Gastrocnemius medialis (tissue), 4 donors: ENCODE data around the gene MOGAT2. TPM values are rescaled to one million over a fixed set of nuclear protein-coding genes. Genes with fewer than 3 reads are reported as not detected.

Source experiments
- ATAC-seq, 2 donors: fragments of 150-250 bp; one replicate each; pipeline ENCODE4 v1.9.1; 2016
- DNase-seq, 2 donors: peaks; one replicate each; pipeline ENCODE4 v3.0.0-alpha.2; 2019
- H3K27ac ChIP-seq, 4 donors: fragments of 200-600 bp; sonication (generic); 1 replicate in 1 of 4; 2 replicates in 3 of 4; pipeline ENCODE4 v1.5.1; 2016 to 2018; ENCODE audit warnings: mild to moderate bottlenecking in 2 of 4, moderate library complexity in 1 of 4
- H3K27me3 ChIP-seq, 3 donors: fragments of 200-600 bp; sonication (generic) in 2 of 3; 1 replicate in 1 of 3; 2 replicates in 2 of 3; pipeline versions ENCODE4 v1.5.1 to v1.6.0; 2016 to 2019; ENCODE audit warnings: mild to moderate bottlenecking in 1 of 3, moderate library complexity in 1 of 3
- H3K36me3 ChIP-seq, 2 donors: fragments of 200-600 bp; sonication (generic) in 1 of 2; one replicate each; pipeline ENCODE4 v1.5.1; 2017 to 2018
- H3K4me1 ChIP-seq, 2 donors: fragments of 200-600 bp; sonication (generic) in 1 of 2; one replicate each; pipeline ENCODE4 v1.5.1; 2016 to 2017; ENCODE audit warnings: mild to moderate bottlenecking in 2 of 2
- H3K4me3 ChIP-seq, 4 donors: fragments of 200-600 bp; sonication (generic) in 3 of 4; 1 replicate in 1 of 4; 2 replicates in 3 of 4; pipeline ENCODE4 v1.5.1; 2016 to 2019; ENCODE audit warnings: mild to moderate bottlenecking in 2 of 4
- H3K9me3 ChIP-seq, 3 donors: fragments of 200-600 bp; sonication (generic) in 2 of 3; 1 replicate in 1 of 3; 2 replicates in 2 of 3; pipeline ENCODE4 v1.5.1; 2016 to 2019
- CTCF ChIP-seq, 5 experiments: fragments of 450-650 bp in 3 of 5; fragments of 200-600 bp in 2 of 5; sonication (generic) in 2 of 5; IDR thresholded peaks in 4 of 5; conservative IDR thresholded peaks in 1 of 5; 1 replicate in 4 of 5; 2 replicates in 1 of 5; pipeline ENCODE4 v1.5.1; 2016 to 2019; ENCODE audit warnings: antibody characterized with exemption in 5 of 5, mild to moderate bottlenecking in 3 of 5, moderate library complexity in 3 of 5
- POLR2A ChIP-seq, 2 donors: fragments of 450-650 bp; IDR thresholded peaks; one replicate each; pipeline ENCODE4 v1.6.1; 2017; ENCODE audit warnings: antibody characterized with exemption in 2 of 2, mild to moderate bottlenecking in 2 of 2, moderate library complexity in 2 of 2
- in situ Hi-C, 4 donors: fragments of 200-750 bp; cut with MboI; loops; one replicate each; pipeline versions ENCODE4 v1.15.0 to v1.8.0; 2017; ENCODE audit warnings: low sequenced_read_pairs in 4 of 4
- intact Hi-C: fragments of 100-400 bp; cut with DNase I; formaldehyde crosslinking; loops from one replicate; pipeline ENCODE4 v1.15.1; 2023; ENCODE audit warnings: low total_unique reads
- total RNA-seq, 4 donors: library from RNA; depleted of rRNA; stranded (reverse); fragments of >200 nt; gene quantifications; one replicate each; pipeline versions ENCODE4 v1.1.0 to v1.2.3, GENCODE V29; 2016

Gene MOGAT2
- total RNA-seq, 4 donors from 2014 or later = 0.10 to 0.66 (median 0.49) TPM; not detected in 1

GRCh38 chr11:75691804-75692203, 25.8 kb upstream of the MOGAT2 start:
- DNase-seq (no peak), ATAC-seq (no peak)
- in situ Hi-C loops (no loop called here), intact Hi-C loops (no loop called here)
- H3K36me3 ChIP-seq = no peaks in the 10 kb centered on the region
- H3K27me3 ChIP-seq = peaks cover 0 to 3% (median 0%) of the 10 kb centered on the region in 3 donors
- H3K4me1 ChIP-seq = no peaks in the 10 kb centered on the region
- no peak overlapping the region for H3K4me3 ChIP-seq
- no peak overlapping the region for H3K27ac ChIP-seq
- H3K9me3 ChIP-seq = no peaks in the 10 kb centered on the region
- TF ChIP-seq POLR2A (IDR thresholded peaks at IDR 0.05) (no peak), CTCF (IDR thresholded peaks at IDR 0.05 in 4 of 5, conservative IDR thresholded peaks at IDR 0.05 in 1 of 5) (no peak)

GRCh38 chr11:75697906-75698581, 19.6 kb upstream of the MOGAT2 start:
- peaks cover 0 to 6% (median 0%) of the 10 kb centered on the region in 3 donors for H3K27me3 ChIP-seq
- TF ChIP-seq CTCF (IDR thresholded peaks at IDR 0.05 in 4 of 5, conservative IDR thresholded peaks at IDR 0.05 in 1 of 5) = no peak
- TF ChIP-seq POLR2A (IDR thresholded peaks at IDR 0.05) = no peak
- DNase-seq (no peak), ATAC-seq (no peak)
- in situ Hi-C loops = no loop called here
- H3K9me3 ChIP-seq = no peaks in the 10 kb centered on the region
- no peaks in the 10 kb centered on the region for H3K36me3 ChIP-seq
- no peak overlapping the region for H3K27ac ChIP-seq
- H3K4me3 ChIP-seq = no peak overlapping the region
- intact Hi-C loops = no loop called here
- H3K4me1 ChIP-seq = no peaks in the 10 kb centered on the region

- Histone ChIP-seq H3K27ac (no peak overlapping the region), H3K27me3 (peaks cover 0 to 3% (median 0%) of the 10 kb centered on the region in 3 donors), H3K4me3 (no peak overlapping the region), H3K4me1 (no peaks in the 10 kb centered on the region), H3K36me3 (no peaks in the 10 kb centered on the region), H3K9me3 (no peaks in the 10 kb centered on the region)
- DNase-seq = no peak
- intact Hi-C loops = no loop called here
- no peak for ATAC-seq
- TF ChIP-seq POLR2A (IDR thresholded peaks at IDR 0.05) = no peak
- TF ChIP-seq CTCF (IDR thresholded peaks at IDR 0.05 in 4 of 5, conservative IDR thresholded peaks at IDR 0.05 in 1 of 5) = no peak
- in situ Hi-C loops = loop anchor here in 1 of 4 donors (10.0 kb wide), 1 partner anchor 156 kb away; no protein-coding TSS in a partner anchor
Measured at GRCh38 chr11:75700940-75701339, 16.7 kb upstream of the MOGAT2 start.

GRCh38 chr11:75703695-75704237, 13.9 kb upstream of the MOGAT2 start:
- no peaks in the 10 kb centered on the region for H3K9me3 ChIP-seq
- ATAC-seq (no peak), DNase-seq (no peak)
- in situ Hi-C loops = loop anchor here in 1 of 4 donors (10.0 kb wide), 1 partner anchor 159 kb away; no protein-coding TSS in a partner anchor
- no peak overlapping the region for H3K27ac ChIP-seq
- no peak overlapping the region for H3K4me3 ChIP-seq
- H3K36me3 ChIP-seq = no peaks in the 10 kb centered on the region
- TF ChIP-seq CTCF (IDR thresholded peaks at IDR 0.05 in 4 of 5, conservative IDR thresholded peaks at IDR 0.05 in 1 of 5) = no peak
- no peak for TF ChIP-seq POLR2A (IDR thresholded peaks at IDR 0.05)
- H3K4me1 ChIP-seq = no peaks in the 10 kb centered on the region
- no peaks in the 10 kb centered on the region for H3K27me3 ChIP-seq
- intact Hi-C loops = no loop called here
